Measurements from ENCODE around the gene FKRP.

DNA sequence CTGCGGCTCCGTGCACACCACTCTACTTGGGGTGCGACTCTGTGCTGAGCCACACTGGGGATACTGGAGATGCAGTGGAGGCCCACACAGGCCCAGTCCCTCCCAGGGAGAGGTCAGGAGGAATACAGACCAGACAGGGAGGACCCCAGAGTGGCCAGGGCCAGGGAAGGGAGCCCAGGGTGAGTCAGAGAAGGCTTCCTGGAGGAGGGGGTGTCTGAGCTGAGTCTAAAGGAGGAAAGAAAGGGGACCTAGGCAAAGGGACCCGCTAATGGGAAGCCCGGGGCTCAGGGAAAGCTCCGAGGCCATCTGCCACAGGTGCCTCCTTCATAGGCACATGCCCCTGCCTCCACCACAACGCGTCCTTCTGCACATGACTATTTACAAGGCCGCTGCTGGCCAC is 15.7 kb upstream of the FKRP start:
- TF ChIP-seq CTCF (IDR thresholded peaks at IDR 0.05; ENCODE audit: low read length) (no peak), EZH2 (optimal IDR thresholded peaks at IDR 0.05; ENCODE audit: low read depth, low read length) (no peak), EZH2phosphoT487 (IDR thresholded peaks at IDR 0.05; ENCODE audit: low read length) (no peak)

Measured in MM.1S (cell line).